T-helper 17 cell (primary cell): ENCODE data around the gene PLCD3. TPM values are rescaled to one million over a fixed set of nuclear protein-coding genes. Genes with fewer than 3 reads are reported as not detected.

Source experiments
- ATAC-seq: fragments of 150-1000 bp; cut with Tn5 transposase; 2 replicates; pipeline ENCODE4 v1.10.0; 2021; ENCODE audit warnings: mild to moderate bottlenecking, moderate library complexity
- DNase-seq, 3 donors: peaks; one replicate each; pipeline versions ENCODE4 v3.0.0 to v3.0.0-alpha.2; 2020 to 2021
- H3K9me3 ChIP-seq: one replicate; pipeline ENCODE4 v1.7.0; 2013; ENCODE audit warnings: low read length, mild to moderate bottlenecking; ENCODE audit not compliant: control insufficient read depth, poor library complexity, severe bottlenecking
- H3K27ac Mint-ChIP-seq: one replicate; pipeline ENCODE4 v1.8.0; 2022; ENCODE audit warnings: mild to moderate bottlenecking, moderate library complexity, mixed read lengths
- H3K27me3 Mint-ChIP-seq: one replicate; pipeline ENCODE4 v1.8.0; 2022; ENCODE audit warnings: mixed read lengths
- H3K36me3 Mint-ChIP-seq: one replicate; pipeline ENCODE4 v1.8.0; 2022; ENCODE audit warnings: low read depth, mixed read lengths
- H3K4me1 Mint-ChIP-seq: one replicate; pipeline ENCODE4 v1.8.0; 2022; ENCODE audit warnings: mild to moderate bottlenecking, mixed read lengths
- H3K4me3 Mint-ChIP-seq: one replicate; pipeline ENCODE4 v1.8.0; 2022; ENCODE audit warnings: mild to moderate bottlenecking, moderate library complexity, mixed read lengths
- total RNA-seq, 4 donors: library from RNA in 2 of 4; stranded (reverse) in 2 of 4; gene quantifications; one replicate each; pipeline ENCODE4 v1.2.3 and lab custom pipeline; 2022 to 2026

The PLCD3 gene
- total RNA-seq, 2 donors from 2014 or later, result 3.7 to 5.0 TPM

DNA sequence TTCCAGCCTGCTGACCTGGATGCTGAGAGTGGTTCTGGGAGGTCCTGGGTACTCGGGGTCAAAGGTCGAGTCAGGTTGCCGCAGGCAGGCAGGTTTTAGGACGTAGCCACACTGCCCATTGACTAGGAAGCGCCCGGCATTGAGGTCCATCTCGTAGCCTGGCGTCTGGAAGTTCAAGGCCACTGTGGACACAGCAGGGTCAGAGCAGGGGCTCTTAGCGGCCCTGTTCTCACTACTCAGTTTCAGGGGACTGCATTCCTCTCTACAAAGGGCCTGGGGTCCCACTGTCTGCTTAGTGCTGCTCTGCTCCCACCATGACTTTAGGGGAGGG lies 18.9 kb downstream of the PLCD3 start:
- no peaks in the 10 kb centered on the region for H3K9me3 ChIP-seq
- Mint-ChIP-seq H3K27ac (no peak overlapping the region), H3K4me3 (no peak overlapping the region), H3K27me3 (peaks cover 7% of the 10 kb centered on the region), H3K4me1 (peaks cover 3% of the 10 kb centered on the region), H3K36me3 (no peaks in the 10 kb centered on the region)
- no peak for ATAC-seq
- DNase-seq, result no peak

GRCh38 chr17:45112559-45113423 lies 19.5 kb downstream of the PLCD3 start:
- Mint-ChIP-seq H3K36me3 (no peaks in the 10 kb centered on the region), H3K4me3 (no peak overlapping the region), H3K27me3 (peaks cover 7% of the 10 kb centered on the region), H3K27ac (no peak overlapping the region), H3K4me1 (peaks cover 3% of the 10 kb centered on the region)
- H3K9me3 ChIP-seq, result no peaks in the 10 kb centered on the region
- ATAC-seq, result no peak
- no peak for DNase-seq

DNA sequence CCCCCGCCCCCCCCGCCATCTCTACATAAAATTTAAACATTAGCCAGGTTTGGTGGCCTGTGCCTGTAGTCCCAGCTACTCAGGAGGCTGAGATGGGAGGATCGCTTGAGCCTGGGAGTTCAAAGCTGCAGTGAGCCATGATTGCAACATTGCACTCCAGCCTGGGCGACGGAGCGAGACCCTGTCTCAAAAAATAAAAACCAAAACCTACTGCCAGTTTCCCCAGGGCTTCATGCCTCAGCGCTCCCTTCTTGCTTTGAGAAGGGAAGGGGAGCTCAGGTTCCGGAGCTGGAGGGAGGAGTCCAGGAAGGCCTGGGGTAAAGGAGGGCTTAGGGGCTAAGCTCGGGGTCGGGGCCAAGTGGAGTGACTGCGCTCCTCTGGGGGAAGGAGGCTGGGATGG lies 20.5 kb downstream of the PLCD3 start:
- DNase-seq (no peak), ATAC-seq (no peak)
- H3K4me3 Mint-ChIP-seq, result no peak overlapping the region
- H3K36me3 Mint-ChIP-seq, result no peaks in the 10 kb centered on the region
- no peaks in the 10 kb centered on the region for H3K9me3 ChIP-seq
- peaks cover 3% of the 10 kb centered on the region for H3K4me1 Mint-ChIP-seq
- H3K27me3 Mint-ChIP-seq, result peaks cover 7% of the 10 kb centered on the region
- no peak overlapping the region for H3K27ac Mint-ChIP-seq

DNA sequence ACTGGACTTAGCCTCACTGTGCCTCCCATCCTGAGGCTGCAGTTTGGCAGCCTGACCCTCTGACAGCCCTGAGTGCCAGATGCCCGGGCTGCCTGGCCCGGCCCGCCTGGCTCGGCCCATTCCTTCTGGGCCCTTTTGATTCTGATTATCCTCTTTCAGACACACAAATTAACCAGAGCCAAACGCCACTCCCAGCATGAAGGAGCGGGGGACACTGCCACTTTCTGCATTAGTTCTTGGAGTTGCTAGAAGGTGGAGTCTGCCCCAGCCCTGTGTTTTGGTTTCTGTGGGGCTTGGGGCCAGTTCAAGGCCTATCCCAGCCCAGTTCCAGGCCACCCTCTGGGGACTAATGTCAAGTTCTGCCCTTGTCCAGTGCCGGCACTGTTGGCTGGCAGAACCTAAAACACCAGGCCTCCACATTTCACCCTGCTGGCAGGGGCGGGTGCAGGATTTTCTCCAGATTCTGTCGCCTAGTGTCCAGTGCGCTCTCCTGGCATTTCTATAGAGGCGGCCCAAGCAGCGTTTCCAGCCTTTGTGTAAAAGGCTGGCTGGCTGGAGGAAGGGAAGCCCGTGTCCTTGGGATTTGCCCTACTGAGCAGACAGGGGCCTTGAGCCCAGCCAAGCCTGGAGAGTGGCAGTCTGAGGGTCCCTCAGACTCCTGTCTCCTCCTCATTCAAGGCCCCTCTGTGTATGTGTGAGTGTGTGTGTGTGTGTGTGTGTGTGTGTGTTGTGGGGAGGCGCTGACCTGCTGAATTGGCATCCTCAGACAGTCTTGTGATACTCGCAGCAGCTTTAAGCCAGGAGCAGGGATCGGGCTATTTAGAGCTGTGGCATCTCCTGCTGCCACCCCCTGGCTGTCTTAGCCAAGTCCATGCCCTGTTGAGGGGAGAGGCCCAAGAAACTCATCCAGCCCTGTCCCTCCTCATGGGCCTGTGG lies 21.4 kb downstream of the PLCD3 start:
- Mint-ChIP-seq H3K4me1 (peaks cover 3% of the 10 kb centered on the region), H3K27me3 (peaks cover 4% of the 10 kb centered on the region), H3K27ac (peak overlapping the region; percentile 19), H3K36me3 (no peaks in the 10 kb centered on the region), H3K4me3 (no peak overlapping the region)
- ATAC-seq (no peak), DNase-seq (no peak)
- no peaks in the 10 kb centered on the region for H3K9me3 ChIP-seq

GRCh38 chr17:45108595-45109521 lies 23.5 kb downstream of the PLCD3 start:
- ATAC-seq (no peak), DNase-seq (no peak)
- H3K27me3 Mint-ChIP-seq, result no peaks in the 10 kb centered on the region
- H3K27ac Mint-ChIP-seq, result peak overlapping the region; percentile 41
- H3K4me3 Mint-ChIP-seq, result no peak overlapping the region
- H3K36me3 Mint-ChIP-seq, result no peaks in the 10 kb centered on the region
- H3K9me3 ChIP-seq, result no peaks in the 10 kb centered on the region
- H3K4me1 Mint-ChIP-seq, result no peaks in the 10 kb centered on the region

- Mint-ChIP-seq H3K27ac (no peak overlapping the region), H3K27me3 (no peaks in the 10 kb centered on the region), H3K4me3 (no peak overlapping the region), H3K36me3 (peaks cover 2% of the 10 kb centered on the region), H3K4me1 (no peaks in the 10 kb centered on the region)
- no peak for DNase-seq
- no peaks in the 10 kb centered on the region for H3K9me3 ChIP-seq
- no peak for ATAC-seq
Measured at GRCh38 chr17:45108051-45108450, 24.3 kb downstream of the PLCD3 start.

DNA sequence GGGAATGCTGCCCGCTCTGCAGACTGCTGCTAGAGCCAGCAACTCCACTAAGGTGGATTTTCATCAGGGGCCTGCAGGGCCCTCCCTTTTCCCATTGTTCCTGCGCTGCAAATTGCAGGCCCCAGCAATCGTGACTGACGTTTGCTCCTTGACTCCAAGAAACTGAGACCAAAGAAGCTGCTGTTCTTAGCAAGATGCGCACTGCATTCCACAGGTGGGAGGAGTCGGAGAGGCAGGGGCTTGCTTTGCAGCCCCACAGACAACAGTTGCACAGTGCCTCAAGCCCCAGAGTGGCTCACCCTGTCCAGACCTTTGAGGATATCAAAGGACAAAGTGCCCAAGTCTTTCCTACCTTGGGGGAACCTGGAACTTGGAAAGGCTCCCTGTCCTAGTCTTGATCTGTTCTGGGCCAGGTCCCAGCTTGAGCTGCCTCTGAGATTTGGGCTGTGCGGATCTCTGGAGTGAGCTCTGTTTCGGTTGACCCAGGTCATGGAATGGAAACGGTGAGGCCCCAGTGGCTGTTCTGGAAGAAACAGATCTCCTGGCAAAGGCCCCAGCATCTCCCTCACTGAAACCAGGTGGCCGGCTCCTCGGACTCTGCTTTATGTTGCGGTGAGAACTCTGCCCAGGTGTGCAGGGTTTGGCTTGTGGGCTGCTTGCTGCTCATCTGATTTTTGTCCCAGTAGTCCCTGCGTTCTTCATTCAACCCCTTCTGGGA lies 24.9 kb downstream of the PLCD3 start:
- no peak overlapping the region for H3K27ac Mint-ChIP-seq
- DNase-seq, result no peak
- no peaks in the 10 kb centered on the region for H3K9me3 ChIP-seq
- no peak overlapping the region for H3K4me3 Mint-ChIP-seq
- no peaks in the 10 kb centered on the region for H3K4me1 Mint-ChIP-seq
- no peaks in the 10 kb centered on the region for H3K27me3 Mint-ChIP-seq
- H3K36me3 Mint-ChIP-seq, result peaks cover 4% of the 10 kb centered on the region
- ATAC-seq, result no peak

DNA sequence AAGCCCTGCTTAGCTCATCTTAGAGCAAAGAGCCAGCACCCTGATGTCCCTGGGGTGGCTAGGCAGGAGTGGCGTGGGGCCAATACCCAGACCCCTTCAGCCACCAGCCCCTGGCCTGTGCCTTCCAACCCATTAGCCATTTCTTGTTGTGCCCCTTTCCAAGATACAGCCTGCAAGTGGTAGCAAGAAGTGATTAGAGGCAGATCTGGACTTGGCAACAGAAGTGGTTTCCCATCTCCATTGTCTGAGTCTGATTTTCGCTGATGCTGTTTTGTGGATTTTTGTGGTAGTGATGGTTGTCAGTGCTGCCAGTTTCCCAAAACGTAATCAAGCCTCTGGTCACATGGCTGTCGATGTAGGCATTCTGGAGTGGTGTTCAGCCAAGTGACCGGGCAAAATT lies 25.7 kb downstream of the PLCD3 start:
- H3K27me3 Mint-ChIP-seq, result no peaks in the 10 kb centered on the region
- ATAC-seq (no peak), DNase-seq (no peak)
- H3K4me1 Mint-ChIP-seq, result no peaks in the 10 kb centered on the region
- H3K27ac Mint-ChIP-seq, result no peak overlapping the region
- H3K36me3 Mint-ChIP-seq, result peaks cover 6% of the 10 kb centered on the region
- no peak overlapping the region for H3K4me3 Mint-ChIP-seq
- no peaks in the 10 kb centered on the region for H3K9me3 ChIP-seq

DNA sequence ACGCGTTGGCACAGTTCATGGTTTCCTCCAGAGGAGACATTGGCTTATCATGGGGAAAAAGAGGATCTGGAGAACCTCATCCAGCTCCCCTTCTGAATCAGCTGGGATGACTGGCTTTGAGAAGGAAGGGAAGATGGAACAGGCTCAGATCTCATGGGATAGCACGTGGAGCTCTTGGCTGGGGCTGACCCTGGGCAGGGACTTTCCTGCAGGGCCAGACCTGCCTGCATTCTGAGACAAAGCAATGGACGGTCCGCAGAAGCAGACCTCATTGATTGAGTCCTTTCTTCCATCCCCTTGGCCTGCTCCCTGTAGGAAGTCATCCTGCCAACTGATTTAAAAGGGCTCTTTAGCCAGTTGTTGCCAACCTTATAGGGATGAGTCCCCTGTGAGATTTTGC lies 26.2 kb downstream of the PLCD3 start:
- no peak for DNase-seq
- Mint-ChIP-seq H3K27me3 (no peaks in the 10 kb centered on the region), H3K4me1 (no peaks in the 10 kb centered on the region), H3K36me3 (peaks cover 6% of the 10 kb centered on the region), H3K27ac (no peak overlapping the region), H3K4me3 (no peak overlapping the region)
- no peaks in the 10 kb centered on the region for H3K9me3 ChIP-seq
- ATAC-seq, result no peak

DNA sequence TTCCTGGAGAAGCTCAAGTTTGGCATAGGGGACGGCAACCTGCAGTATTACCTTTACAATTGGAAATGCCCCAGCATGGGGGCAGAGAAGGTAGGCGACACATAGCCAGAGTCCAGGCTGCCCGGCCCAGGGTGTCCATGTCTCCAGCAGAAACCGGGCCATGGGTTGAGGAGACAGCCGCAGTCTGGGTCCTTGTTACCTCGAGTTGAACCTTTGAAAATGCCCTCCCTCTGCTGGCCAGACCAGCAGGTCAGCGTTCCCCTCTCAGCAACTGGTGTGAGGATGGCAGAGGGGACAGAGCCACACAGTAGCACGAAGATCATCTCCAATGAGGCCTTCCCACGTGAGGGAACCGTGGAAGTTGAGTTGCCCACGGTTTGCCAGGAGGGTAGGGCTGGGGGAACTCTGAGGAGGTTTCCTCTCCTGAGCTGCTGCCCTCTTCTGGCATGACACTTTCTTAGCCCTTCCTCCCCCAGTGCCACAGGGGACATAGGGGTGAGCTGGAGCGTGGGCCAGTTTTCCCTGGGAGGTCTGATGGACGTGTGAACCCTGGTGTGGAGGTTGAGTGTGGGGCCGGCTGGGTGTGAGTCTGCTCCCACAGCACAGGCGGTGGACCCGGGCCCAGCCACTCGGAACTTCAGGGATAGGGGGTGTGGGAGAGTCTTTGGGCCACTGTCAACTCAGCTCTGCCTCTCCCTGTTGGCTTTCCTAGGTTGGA lies 27.2 kb downstream of the PLCD3 start:
- ATAC-seq, result no peak
- Mint-ChIP-seq H3K4me3 (no peak overlapping the region), H3K36me3 (peaks cover 6% of the 10 kb centered on the region), H3K4me1 (no peaks in the 10 kb centered on the region), H3K27ac (no peak overlapping the region), H3K27me3 (no peaks in the 10 kb centered on the region)
- DNase-seq, result no peak
- no peaks in the 10 kb centered on the region for H3K9me3 ChIP-seq

DNA sequence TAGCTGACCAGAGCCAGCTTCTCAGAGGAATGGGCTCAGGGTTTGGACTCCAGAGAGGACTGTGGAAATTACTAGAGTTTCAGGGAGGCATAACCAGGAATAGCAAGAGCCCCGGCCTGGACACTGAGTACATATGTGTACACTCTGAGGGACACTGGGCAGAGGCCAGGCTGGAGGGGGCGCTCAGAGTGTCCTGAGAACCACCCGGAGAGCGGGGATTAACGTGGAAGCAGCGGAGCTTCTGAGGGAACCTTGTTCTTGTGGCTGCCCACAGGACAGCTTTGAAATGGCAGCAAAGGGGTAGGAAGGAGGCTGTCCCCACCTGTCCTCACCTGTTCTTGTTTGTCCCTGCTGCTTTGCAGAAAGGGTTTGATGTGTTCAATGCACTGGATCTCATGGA lies 27.8 kb downstream of the PLCD3 start:
- H3K9me3 ChIP-seq, result no peaks in the 10 kb centered on the region
- no peaks in the 10 kb centered on the region for H3K4me1 Mint-ChIP-seq
- ATAC-seq (no peak), DNase-seq (no peak)
- no peak overlapping the region for H3K27ac Mint-ChIP-seq
- no peaks in the 10 kb centered on the region for H3K27me3 Mint-ChIP-seq
- peaks cover 6% of the 10 kb centered on the region for H3K36me3 Mint-ChIP-seq
- no peak overlapping the region for H3K4me3 Mint-ChIP-seq

GRCh38 chr17:45104029-45104428 lies 28.3 kb downstream of the PLCD3 start:
- Mint-ChIP-seq H3K36me3 (peaks cover 6% of the 10 kb centered on the region), H3K4me1 (no peaks in the 10 kb centered on the region), H3K27me3 (no peaks in the 10 kb centered on the region), H3K27ac (no peak overlapping the region), H3K4me3 (no peak overlapping the region)
- DNase-seq, result no peak
- no peak for ATAC-seq
- no peaks in the 10 kb centered on the region for H3K9me3 ChIP-seq
